ENCODE measurements around the gene IL20. TPM values are rescaled to one million over a fixed set of nuclear protein-coding genes. Genes with fewer than 3 reads are reported as not detected.
A peak's percentile ranks its signal among the peaks of the same experiment; 100 is the strongest.
"Not testable (repeated sequence)": the region's sequence is repeated elsewhere in the genome, so short reads cannot be mapped to it uniquely, and the experiment has no call there.

IL20 gene
- total RNA-seq, 2 experiments from 2014 or later = not detected

DNA sequence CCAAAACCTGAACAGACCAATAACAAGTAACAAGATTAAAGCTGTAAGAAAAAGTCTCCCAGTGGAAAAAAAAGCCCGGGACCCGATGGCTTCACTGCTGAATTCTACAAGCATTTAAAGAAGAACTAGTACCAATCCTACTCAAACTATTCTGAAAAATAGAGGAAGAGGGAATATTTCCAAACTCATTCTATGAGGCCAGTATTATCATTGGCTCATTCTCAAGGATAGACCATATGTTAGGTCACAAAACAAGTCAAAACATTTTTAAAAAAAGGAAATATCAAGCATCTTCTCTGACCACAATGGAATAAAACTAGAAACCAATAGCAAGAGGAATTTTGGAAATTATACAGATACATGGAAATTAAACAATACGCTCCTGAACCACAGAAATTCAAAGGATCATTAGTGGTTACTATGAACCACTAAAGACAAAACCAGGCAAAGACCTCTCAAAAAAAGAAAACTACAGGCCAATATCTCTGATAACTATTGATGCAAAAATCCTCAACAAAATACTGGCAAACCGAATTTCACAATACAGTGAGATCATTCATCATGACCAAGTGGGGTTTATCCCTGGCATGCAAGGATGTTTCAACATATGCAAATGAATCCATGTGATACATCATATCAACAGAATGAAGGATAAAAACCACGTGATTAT, 13.9 kb upstream of the IL20 start:
- Histone ChIP-seq H3K27ac (ENCODE audit: low read depth in 1 of 2, low read length in 2 of 2) (no peak overlapping the region), H3K4me1 (ENCODE audit: insufficient read depth, low read length) (no peaks in the 10 kb centered on the region), H3K36me3 (ENCODE audit: insufficient read depth, low read length) (no peaks in the 10 kb centered on the region), H3K9me3 (ENCODE audit: control insufficient read depth in 1 of 2, insufficient read depth in 1 of 2, low read length in 2 of 2) (no peaks in the 10 kb centered on the region), H3K27me3 (ENCODE audit: control insufficient read depth in 1 of 2, insufficient read depth in 2 of 2, low read length in 2 of 2) (no peaks in the 10 kb centered on the region), H3K4me3 (ENCODE audit: low read length) (no peak overlapping the region)
- Mint-ChIP-seq H3K4me3 (no peak overlapping the region), H3K27me3 (peaks cover 10% of the 10 kb centered on the region), H3K9me3 (no peaks in the 10 kb centered on the region), H3K36me3 (ENCODE audit: low read depth) (no peaks in the 10 kb centered on the region), H3K4me1 (ENCODE audit: low read depth) (peaks cover under 1% of the 10 kb centered on the region), H3K27ac (no peak overlapping the region)
- intact Hi-C loops (cut with DNase I, micrococcal nuclease) = no loop called here
- ChIA-PET POLR2A (no interaction called here), CTCF (no interaction called here)
- no peak for TF ChIP-seq CTCF (IDR thresholded peaks at IDR 0.05)
- DNase-seq (peak in 2 of 14 experiments; percentile 21 to 30), ATAC-seq (ENCODE audit: poor library complexity) (no peak)

- H3K27ac ChIP-seq (ENCODE audit: low read depth in 1 of 2, low read length in 2 of 2); ATAC-seq (ENCODE audit: poor library complexity); H3K9me3 Mint-ChIP-seq; H3K27ac Mint-ChIP-seq; H3K36me3 ChIP-seq (ENCODE audit: insufficient read depth, low read length); H3K4me3 ChIP-seq (ENCODE audit: low read length); H3K27me3 ChIP-seq (ENCODE audit: control insufficient read depth in 1 of 2, insufficient read depth in 2 of 2, low read length in 2 of 2); H3K36me3 Mint-ChIP-seq (ENCODE audit: low read depth); intact Hi-C loops (cut with DNase I, micrococcal nuclease); H3K4me1 ChIP-seq (ENCODE audit: insufficient read depth, low read length); H3K9me3 ChIP-seq (ENCODE audit: control insufficient read depth in 1 of 2, insufficient read depth in 1 of 2, low read length in 2 of 2); DNase-seq; CTCF ChIA-PET; POLR2A ChIA-PET; H3K4me3 Mint-ChIP-seq; H3K4me1 Mint-ChIP-seq (ENCODE audit: low read depth): not testable (repeated sequence)
- H3K27me3 Mint-ChIP-seq = peaks cover 10% of the 10 kb centered on the region
These were observed 12.8 kb upstream of the IL20 start for GRCh38 chr1:206852662-206853061.

GRCh38 chr1:206853696-206854095, 11.7 kb upstream of the IL20 start:
- CTCF ChIA-PET = interaction anchor here (1.0 kb wide), 1 partner anchor 119 kb away, joined by 3 read pairs; no protein-coding TSS in a partner anchor
- H3K27ac Mint-ChIP-seq; H3K4me1 ChIP-seq (ENCODE audit: insufficient read depth, low read length); DNase-seq; intact Hi-C loops (cut with DNase I, micrococcal nuclease); POLR2A ChIA-PET; H3K36me3 ChIP-seq (ENCODE audit: insufficient read depth, low read length); ATAC-seq (ENCODE audit: poor library complexity); H3K27ac ChIP-seq (ENCODE audit: low read depth in 1 of 2, low read length in 2 of 2); H3K27me3 ChIP-seq (ENCODE audit: control insufficient read depth in 1 of 2, insufficient read depth in 2 of 2, low read length in 2 of 2); H3K4me3 Mint-ChIP-seq; H3K4me3 ChIP-seq (ENCODE audit: low read length); H3K9me3 Mint-ChIP-seq; H3K9me3 ChIP-seq (ENCODE audit: control insufficient read depth in 1 of 2, insufficient read depth in 1 of 2, low read length in 2 of 2); H3K36me3 Mint-ChIP-seq (ENCODE audit: low read depth): not testable (repeated sequence)
- peaks cover 11% of the 10 kb centered on the region for H3K4me1 Mint-ChIP-seq (ENCODE audit: low read depth)
- H3K27me3 Mint-ChIP-seq = peaks cover 10% of the 10 kb centered on the region

- ChIA-PET POLR2A (no interaction called here), CTCF (interaction anchor here (0.7 to 1.0 kb wide), 3 partner anchors 57 to 120 kb away, joined by 3 read pairs; no protein-coding TSS in a partner anchor)
- Histone ChIP-seq H3K4me3 (ENCODE audit: low read length) (no peak overlapping the region), H3K4me1 (ENCODE audit: insufficient read depth, low read length) (peaks cover 10% of the 10 kb centered on the region), H3K27ac (ENCODE audit: low read depth in 1 of 2, low read length in 2 of 2) (no peak overlapping the region), H3K36me3 (ENCODE audit: insufficient read depth, low read length) (no peaks in the 10 kb centered on the region), H3K27me3 (ENCODE audit: control insufficient read depth in 1 of 2, insufficient read depth in 2 of 2, low read length in 2 of 2) (no peaks in the 10 kb centered on the region), H3K9me3 (ENCODE audit: control insufficient read depth in 1 of 2, insufficient read depth in 1 of 2, low read length in 2 of 2) (no peaks in the 10 kb centered on the region)
- no peak for TF ChIP-seq CTCF (IDR thresholded peaks at IDR 0.05)
- Mint-ChIP-seq H3K9me3 (no peaks in the 10 kb centered on the region), H3K4me1 (ENCODE audit: low read depth) (peaks cover 19% of the 10 kb centered on the region), H3K36me3 (ENCODE audit: low read depth) (no peaks in the 10 kb centered on the region), H3K27me3 (peaks cover 10% of the 10 kb centered on the region), H3K27ac (no peak overlapping the region), H3K4me3 (no peak overlapping the region)
- ATAC-seq (ENCODE audit: poor library complexity) (no peak), DNase-seq (no peak)
- intact Hi-C loops (cut with DNase I, micrococcal nuclease) = no loop called here
These were observed 10.9 kb upstream of the IL20 start for GRCh38 chr1:206854401-206855129.
